ENCODE measurements around the gene POLR2M.

The POLR2M gene

DNA sequence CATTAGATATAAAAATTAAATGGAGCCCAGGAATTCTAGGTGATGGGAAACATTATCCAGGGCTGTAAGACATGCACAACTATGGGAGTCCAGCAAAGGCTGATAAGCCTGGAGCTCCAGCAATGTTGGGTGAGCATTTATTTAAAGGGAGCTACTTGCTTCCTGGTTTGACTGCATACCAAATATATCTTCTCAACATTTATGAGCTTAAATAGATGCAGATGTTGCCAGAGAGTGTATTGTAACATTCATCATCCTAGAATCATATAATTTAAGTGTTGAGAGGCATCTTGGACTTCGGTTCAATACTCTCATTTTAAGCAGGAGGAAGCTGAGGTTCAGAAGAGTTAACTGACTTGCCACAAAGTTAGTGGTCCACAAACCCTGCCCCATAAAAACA lies 12.2 kb upstream of the POLR2M start:
- no peak for DNase-seq

DNA sequence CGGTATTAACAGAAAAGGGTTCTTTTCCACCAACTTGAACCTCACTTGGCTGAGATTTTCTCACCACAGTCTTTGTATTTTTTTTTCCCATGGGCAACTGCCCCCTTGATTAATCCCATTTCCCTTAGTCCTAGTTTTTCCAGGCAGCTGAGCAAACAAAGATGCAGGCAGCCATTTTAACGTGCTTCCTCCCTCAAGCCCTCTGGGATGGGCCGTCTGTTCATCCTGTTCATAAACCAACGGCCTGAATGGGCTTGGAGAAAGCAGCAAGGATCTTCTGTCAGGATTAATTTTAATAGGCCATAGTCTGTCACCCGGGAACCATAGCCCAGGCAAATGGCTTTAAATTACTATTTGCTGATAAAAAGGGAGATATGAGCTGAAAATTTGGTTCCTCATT lies 10.4 kb upstream of the POLR2M start:
- no peak for DNase-seq

DNA sequence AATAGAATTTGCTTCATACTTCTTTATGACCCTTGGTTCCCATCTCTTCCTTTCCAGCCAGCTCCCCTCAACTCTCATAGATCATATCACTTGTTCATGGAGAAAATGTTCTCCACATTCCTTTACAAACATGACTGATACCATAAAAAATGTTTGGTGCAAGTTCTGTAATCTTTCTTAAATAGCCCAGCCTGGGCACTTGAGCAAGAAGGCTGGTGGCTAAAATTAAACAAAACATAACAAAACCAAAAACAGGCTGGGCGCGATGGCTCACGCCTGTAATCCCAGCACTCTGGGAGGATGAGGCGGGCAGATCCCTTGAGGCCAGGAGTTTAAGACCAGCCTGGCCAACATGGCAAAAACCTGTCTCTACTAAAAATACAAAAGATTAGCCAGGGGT lies 8.9 kb upstream of the POLR2M start:
- no peak for DNase-seq

DNA sequence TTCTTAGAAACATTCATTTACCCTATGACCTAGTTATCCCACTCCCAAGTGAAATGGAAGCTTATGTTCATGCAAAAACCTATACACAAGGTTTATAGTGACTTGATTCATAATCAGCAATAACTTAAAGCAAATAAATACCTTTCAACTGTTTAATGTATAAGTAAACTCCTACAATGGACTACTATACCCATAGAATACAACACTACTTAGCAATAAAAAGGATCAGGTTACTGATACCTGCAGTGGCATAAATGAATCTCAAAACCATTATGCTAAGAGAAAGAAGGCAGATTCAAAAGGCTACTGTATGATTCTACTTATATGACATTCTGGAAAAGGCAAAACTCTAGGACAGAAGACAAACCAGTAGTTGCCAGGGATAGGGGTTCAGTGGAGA lies 8.3 kb upstream of the POLR2M start:
- DNase-seq, result no peak

DNA sequence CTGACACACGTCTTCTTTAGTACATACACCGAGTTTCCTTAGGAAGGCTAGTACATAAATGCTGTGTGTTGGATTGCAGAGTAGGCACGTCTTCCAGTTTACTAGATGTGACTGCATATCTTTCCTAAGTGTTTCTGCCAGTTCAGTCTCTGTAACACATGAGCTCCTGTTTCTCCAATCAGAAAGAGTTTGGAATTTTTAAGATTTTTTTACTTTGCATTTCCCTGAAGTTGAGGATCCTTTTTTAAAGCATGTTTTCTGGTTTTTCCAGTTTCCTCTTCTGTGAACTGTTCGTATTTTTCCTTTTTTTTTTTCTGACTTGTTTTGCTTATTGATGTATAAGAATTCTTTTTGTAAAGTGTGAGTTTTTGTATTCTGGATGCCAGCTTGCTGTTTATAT lies 7.5 kb upstream of the POLR2M start:
- DNase-seq, result no peak

DNA sequence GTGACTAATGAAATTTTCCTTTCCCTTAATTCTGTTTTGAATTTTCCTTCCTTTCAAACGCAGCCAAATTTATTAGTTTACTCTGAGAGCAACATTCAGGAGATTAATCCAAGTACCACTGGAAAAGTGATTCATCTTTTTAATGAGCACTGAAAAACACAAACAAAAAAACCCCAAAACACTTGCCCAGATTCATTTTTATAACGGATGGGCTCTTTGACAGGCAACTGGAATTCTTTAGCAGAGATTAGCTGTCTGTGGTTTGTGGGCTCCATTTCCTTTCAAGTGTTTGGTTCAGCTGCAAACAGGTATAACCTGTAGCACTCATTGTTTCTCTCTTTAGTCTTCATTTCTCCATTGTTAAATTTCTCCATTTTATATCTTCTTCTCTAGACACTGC lies 3.1 kb upstream of the POLR2M start:
- DNase-seq, result peak; percentile 42

DNA sequence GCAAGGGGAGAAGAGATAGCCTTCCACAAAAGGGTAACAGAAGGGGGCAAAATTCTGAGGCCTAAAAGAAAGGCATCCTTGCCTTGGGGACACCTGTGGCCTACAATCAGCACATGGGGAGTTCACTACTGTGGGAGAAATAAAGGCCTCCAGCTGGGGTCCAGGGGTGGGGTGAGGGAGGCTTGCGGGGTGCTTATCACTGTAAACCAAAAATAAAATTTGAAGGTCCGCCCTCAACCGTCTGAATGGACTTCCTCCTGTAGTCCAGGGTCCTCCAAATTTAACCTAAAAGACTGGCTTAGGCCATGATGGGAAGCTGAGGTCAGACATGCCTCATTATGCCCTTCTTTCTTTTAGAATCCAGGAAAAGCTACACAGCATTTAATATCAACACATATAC lies 2.1 kb upstream of the POLR2M start:
- DNase-seq, result no peak

DNA sequence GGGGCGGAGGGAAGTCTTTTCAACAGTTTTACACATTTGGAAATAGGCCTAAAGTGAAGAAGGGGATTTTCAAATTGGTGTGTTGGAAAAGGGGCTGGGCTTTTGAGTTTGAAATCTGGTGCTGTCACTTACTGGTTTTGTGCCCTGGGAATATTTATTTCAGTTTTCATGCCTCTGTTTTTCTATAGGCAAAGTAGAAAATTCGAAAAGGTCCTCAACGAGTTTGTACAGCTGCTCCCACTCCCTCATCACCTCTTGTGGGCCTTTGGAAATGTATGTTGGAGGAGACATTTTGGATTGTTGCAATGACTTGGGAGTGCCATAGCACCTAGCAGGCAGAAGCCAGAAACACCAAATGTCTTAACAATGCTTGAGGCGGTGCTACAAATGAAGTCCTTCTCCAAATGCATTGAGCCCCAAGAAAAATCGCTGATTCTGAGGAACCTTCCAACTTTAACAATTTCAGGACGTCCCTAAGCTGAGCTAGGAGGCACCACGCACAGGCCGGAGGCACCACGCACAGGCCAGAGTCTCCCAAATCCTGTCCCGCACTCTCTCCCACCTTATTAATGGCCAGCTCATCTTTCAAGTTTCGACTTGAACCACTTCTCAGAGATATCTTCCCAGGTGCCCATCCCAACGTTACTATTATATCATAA lies 639 bp upstream of the POLR2M start:
- DNase-seq, result no peak

DNA sequence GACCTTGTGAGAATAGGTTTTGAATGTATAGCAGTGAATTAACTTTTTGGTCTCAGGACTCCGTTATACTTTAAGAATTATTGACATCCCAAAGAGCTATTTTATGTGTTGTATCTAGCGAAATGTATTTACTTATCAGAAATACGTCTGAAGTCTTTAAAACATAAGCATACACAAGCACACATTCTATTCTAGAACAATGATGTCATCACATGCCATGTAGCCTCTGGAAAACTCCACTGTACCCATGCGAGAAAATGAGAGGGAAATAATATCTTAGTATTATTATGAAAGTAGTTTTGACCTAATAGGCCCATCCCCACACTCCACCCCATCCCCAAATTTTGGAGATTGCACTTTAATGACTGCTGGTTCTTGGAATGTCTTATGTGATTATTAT lies 1.5 kb downstream of the POLR2M start:
- no peak for DNase-seq

DNA sequence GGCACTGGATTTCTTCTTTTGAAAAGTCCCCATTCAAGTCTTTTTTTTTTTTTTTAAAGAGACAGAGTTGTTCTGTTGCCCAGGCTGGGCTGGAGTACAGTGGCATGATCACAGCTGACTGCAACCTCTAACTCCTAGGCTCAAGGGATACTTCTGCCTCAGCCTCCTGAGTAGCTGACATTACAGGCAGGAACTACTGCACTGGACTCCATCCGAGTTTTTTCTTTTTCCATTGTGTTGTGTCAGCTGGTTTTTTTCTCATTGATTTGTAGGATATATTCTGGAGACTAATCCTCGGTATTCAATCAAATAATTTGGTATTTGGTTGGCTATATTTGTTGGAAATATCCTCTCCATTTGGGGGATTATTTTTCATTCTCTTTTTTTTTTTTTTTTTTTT lies 11.8 kb downstream of the POLR2M start:
- DNase-seq, result no peak

DNA sequence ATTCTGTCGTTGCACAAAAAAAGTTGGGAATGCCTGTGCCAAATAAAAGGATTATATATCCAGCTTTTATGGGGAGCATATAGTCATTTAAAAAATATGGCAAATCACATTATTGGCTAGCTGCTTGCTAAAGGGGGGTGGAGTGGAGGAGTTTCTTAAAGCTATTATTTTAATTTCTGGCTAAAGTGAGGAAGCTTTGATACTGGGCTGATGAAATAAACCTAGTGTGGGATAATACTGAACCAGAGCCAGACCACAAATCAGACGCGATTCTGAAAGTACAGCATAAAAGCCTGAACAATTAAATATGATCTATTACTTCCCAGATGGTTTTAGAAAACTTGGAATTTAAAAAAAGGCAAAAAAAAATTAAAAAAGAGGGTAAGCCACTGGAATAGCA lies 14.4 kb downstream of the POLR2M start:
- DNase-seq, result no peak

DNA sequence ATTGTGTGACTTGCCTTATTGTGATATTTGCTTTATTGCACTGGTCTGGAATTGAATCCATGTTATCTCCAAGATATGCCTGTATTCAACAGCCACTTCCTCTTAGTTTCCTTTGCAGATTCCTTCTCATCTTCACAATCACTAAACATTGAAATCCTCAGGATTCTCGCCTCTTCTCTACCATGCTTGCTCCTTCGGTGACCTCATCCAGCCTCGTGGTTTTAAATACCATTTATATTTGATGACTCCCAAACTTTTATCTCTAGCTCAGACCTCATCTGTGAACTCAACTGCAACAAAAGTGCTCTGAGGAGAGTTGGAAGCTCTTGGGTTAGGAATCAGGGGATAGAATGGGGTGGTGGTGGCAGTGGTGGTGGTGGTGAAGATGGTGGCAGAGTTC lies 19.9 kb downstream of the POLR2M start:
- DNase-seq, result no peak

DNA sequence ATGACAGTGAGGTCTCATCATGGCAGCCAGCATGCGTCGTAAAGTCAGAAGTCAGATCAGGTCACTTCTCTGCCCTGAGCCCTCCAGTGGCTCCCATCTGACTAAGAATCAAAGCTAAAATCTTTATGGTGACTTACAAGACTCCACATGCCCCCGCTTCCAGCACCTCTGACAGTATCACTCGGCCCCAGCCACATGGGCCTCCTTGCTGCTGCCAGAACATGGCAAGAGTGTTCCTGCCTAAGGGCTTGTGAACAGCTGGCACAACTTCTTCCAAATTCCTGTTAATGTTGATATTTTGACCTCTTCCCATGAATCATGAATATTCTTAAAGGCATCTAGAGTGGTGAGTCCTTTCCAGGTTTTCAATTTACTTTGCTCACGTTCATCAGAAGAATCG lies 20.5 kb downstream of the POLR2M start:
- DNase-seq, result no peak

DNA sequence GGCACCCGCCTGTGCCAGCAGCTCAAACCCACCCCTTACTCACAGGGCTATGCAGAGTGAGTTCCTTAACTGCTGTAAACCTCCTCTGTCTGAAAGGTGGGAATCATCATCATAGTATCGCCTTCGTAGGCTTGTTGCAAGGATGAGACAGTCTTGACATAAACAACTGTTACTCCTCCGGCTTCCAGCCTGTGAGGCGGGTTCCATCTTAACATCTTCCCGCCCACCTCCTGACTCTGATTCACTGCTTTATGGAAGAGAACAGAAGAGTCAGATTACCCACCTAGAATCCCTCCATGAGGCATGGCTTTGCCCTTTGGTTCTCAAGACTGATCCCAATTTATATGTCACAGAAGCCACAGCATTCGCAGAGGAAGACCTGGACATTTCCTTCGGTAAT lies 21.9 kb downstream of the POLR2M start:
- no peak for DNase-seq

DNA sequence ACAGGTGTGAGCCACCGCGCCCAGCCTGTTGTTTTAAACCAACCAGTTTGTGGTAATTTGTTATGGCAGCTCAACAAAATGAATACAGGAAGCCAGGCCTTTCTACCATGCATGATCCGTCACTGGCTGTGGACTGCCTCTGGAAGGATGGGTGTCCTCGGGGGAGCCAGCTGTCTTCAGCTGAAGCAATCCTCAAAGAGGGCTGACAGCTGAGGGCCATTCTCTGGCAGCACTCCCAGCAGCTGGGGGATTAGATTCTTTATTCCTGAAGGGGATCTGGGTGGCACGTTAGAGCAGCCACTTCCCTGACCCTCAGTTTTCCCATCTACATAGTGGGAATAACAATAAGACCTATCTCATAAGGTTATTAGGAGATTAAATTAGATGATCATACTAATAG lies 24.4 kb downstream of the POLR2M start:
- no peak for DNase-seq

DNA sequence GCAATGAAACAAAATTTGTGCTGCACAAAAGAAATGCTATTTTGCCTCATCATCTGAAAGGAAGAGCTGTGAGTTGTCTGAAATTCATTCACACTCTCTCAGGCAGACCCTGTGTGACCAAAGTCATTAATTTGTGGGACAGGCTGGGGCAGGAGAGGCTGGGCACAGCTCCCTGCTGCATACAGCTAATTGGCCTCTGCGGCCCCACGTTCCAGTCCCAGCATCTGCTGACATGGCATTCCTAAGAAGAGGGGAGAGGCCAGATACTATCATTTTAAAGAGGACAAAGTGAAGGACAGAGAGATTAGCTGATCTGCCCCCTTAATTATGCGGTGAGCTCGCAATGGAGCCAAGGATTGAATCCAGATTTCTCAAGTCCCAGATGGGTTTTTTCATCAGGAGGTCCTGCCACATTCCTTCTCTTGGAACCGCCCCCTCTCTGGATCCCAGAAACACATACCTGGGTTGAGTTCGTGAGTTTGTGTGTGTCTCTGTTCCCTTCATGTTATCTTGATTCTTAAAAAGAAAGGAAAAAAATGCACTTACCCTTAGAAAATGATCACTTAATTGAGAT lies 25.1 kb downstream of the POLR2M start:
- DNase-seq, result no peak

DNA sequence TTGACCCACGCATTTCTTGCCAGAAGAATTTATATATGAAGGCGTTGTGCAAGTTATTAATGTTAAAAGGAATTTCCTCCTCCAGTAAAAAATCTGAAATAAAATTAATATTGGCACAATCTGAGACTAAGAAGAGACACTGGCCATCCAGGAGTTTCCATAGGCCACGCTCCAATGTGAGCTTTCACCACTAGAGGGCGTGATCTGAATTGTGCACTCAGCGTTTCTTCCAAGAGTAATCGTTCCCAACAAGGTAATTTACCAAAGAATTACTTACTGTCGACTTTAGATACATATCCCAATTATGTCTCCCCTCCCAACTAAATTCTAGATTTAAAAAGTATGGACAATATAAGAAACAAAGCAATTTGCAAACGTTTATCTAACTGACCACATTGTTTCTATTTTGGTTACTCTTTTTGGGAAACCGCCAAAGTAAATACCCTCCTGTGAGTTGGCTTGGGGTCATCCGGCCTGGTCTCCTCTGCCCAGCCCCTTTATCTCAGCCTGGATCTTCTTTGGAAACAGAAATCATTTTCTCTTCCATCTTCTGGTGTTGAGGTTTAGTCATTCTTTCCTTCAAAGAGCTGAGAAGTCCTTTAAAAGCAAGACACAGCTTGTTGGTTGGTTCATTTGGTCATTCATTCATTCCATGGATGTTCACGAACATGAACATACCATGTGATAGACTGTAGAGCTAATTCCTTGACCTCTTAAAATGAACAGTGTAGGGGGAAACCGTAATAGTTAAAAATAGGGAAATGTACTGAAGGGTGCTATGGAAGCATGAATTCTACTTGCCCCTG lies 26.2 kb downstream of the POLR2M start:
- DNase-seq, result peak; percentile 49

DNA sequence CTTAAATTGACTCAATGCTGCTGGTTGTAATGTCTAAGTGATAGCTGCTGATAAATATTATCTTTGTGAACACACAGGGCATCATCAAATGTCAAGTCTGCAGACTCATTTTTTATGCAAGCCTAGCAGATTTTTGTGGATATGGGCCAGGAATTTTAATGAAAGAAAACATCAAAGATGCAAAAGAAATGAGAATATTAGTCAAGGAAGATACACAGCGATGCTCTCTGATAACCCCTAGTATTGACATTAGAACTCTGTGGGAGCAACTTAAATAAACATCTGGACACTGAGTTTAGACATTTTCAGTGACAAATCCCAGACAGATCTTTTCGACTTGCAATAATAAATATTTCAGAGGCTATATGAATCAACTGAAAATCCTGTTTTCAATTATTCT lies 28.3 kb downstream of the POLR2M start:
- no peak for DNase-seq

DNA sequence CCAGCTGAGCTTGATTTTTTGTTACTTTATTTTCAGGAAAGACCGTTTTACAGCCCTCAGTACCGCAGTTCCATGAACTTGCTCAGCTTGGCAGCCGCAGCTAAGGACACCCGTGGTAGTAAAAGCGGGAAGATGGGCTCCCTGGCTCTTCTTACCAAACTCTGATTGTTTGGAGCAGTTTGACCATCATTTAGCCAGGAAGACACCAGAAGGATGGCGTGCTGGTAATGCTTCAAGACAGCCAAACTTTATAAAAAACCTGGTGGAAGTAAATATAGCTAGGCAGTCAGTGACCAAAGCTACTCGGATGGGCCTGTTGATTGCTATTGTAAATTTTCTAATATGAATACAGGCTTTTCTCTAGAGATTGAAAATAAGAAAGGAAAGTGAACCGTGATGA lies 28.9 kb downstream of the POLR2M start:
- DNase-seq, result no peak

DNA sequence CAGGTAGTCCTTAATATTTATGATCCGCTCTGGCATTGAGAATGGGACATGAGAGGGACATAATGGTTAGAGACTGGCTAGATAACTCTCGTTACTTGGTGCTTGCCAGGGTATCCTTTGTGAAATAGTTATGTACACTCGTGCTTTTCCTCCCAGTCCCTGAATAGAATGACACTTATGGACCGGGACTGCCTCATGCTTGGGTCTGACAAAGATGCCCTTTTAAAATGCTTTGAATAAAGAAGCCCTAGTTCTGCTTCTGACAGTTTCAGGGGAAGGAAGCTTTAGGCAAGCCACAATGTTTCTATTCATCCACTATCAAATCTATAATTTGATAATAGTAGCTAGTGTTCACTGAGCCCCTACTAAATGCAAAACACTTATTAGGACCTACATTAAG lies 29.4 kb downstream of the POLR2M start:
- no peak for DNase-seq

DNA sequence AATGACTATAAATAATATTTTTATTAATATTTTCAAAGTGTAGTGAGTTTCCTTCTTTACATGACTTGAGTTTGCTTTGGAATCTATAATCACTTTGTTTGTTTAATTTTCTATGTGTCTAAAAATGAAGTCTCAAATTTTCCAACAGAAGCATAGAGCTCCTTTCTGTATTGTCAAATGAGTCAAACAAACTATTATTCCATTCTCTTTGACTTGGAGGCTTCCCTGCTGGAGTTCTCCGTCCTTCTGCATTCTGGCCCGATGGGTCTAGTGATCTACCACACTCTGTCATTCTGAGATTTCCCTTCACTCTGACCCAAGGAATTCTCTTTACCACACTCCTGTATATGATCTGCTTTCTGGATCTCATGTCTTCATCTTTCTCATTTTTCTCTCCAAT lies 30.1 kb downstream of the POLR2M start:
- no peak for DNase-seq

DNA sequence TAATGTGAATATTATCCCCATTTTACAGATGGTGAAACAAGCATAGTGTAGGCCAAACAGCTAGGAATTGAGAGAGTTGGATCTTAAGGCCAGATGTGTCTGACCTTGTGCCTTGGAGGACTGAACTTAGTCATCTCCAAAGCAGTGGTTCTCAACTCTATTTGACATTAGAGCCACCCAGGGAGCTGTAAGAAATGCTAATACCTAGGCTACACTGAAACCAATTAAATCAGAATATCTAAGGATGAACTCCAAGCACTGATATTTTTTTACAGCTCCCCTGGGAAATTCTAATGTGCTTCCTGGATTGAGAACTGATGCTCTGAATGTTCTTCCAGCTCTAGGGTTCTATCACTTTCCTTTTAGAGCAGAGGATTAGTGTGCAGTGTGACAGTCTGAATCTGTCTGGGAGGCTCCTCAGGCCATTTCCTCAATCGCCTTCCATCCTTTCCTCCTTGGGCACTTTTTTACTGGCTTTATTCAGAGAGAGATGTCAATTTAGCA lies 32.3 kb downstream of the POLR2M start:
- no peak for DNase-seq

DNA sequence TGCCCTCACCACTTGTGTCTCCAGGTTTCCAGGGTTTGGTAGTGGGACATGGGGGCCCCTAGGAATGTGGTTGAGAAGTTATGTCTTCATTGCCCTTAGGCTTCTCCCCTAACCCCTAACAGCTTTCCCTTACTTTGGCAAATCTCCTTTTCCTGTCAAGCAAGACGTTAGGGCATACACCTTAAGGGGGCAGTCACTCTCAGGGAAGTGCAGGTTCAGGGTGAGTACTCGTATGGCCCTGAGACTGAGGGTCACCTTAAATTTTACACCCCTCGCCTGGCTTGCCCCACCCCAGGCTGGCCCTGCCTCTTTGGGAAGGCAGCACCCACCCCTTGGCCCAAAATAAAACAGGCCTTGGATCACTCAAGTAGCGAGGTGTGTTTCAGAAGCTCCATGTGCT lies 33.5 kb downstream of the POLR2M start:
- DNase-seq, result no peak

DNA sequence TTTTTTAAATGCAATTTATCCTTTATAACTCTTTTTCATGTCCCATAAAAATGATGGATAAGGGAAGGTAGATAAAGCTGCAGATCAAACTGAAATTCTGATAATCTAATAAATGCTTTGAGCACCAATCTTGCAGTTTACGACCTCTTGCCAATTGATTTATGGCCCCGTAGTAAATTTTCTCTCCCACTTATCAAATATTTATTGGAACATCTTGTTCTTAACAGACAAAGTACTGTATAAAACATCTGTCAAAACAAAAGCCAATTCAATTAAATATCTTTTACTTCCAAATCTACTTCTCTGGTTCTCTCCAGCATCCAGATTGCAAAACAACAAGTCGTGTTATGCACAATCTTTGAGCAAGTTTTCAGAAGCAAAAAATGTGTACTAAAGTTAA lies 34.6 kb downstream of the POLR2M start:
- DNase-seq, result no peak

Data from CD4-positive, alpha-beta T cell treated with Interleukin-10 for 1 hour (primary cell).